Measurements from ENCODE around the gene SYT8. TPM values are rescaled to one million over a fixed set of nuclear protein-coding genes. Genes with fewer than 3 reads are reported as not detected.

SYT8 gene
- total and polyA plus RNA-seq, 2 of the 8 experiments (the other 6 are each of a cell fraction or from before 2014, with no cell fraction given): not detected

DNA sequence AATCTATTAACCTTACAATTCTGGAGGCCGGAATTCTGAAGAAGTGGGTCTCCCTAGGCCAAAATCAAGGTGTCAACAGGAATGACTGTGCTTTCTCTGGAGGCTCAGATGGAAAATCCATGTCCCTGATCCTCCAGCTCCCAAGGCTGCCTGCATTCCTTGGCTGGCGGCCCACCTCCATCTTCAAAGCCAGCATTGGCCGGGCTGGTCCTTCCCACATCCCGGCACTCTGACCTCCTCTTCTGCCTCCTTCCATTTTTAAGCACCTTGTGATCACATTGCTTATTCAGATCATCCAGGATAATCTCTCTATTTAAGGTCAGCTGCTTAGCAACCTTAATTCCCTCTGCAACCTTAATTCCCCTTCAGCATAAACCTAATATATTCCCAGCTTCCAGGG, 48.3 kb upstream of the SYT8 start:
- no peak overlapping the region for H2BK5ac ChIP-seq (ENCODE audit: low read depth, low read length)
- no peak for DNase-seq (ENCODE audit: low read depth in 1 of 2, low spot score in 2 of 2)
- no peaks in the 10 kb centered on the region for H3K79me2 ChIP-seq (ENCODE audit: control insufficient read depth in 1 of 2, insufficient read depth in 2 of 2, low read length in 2 of 2)
- CTCF ChIA-PET (ENCODE audit: partially characterized antibody): interaction anchor here (1.1 to 4.2 kb wide), 6 partner anchors 9 to 93 kb away, joined by 3 to 21 read pairs (median 3); no protein-coding TSS in a partner anchor
- no peak overlapping the region for H2BK120ac ChIP-seq (replicated peaks; ENCODE audit: low read depth, low read length)
- POLR2A ChIA-PET (ENCODE audit: partially characterized antibody): no interaction called here
- H3K27ac ChIP-seq (ENCODE audit: low read depth, low read length): no peak overlapping the region
- no peak overlapping the region for H3K4me2 ChIP-seq (ENCODE audit: insufficient read depth in 1 of 2, low read depth in 2 of 2, low read length in 2 of 2)
- H2BK15ac ChIP-seq (ENCODE audit: low read length): no peak overlapping the region
- no peak for FAIRE-seq
- no peak overlapping the region for H4K5ac ChIP-seq (ENCODE audit: insufficient read length, low read depth, low read length)
- peaks cover 2 to 10% (median 4%) of the 10 kb centered on the region in 4 experiments; a peak in 5 of 7 replicates for H3K4me1 ChIP-seq (replicated peaks in 1 of 4; ENCODE audit: control insufficient read depth in 3 of 4, insufficient read depth in 4 of 4, low read length in 3 of 4)
- no peak overlapping the region for H2BK20ac ChIP-seq (ENCODE audit: low read length)
- H3K23ac ChIP-seq (ENCODE audit: insufficient read length): no peak overlapping the region
- H3K18ac ChIP-seq (ENCODE audit: extremely low read depth, low read length): no peak overlapping the region
- H3K36me3 ChIP-seq (ENCODE audit: control insufficient read depth in 2 of 4, insufficient read depth in 4 of 4, low read length in 3 of 4): no peaks in the 10 kb centered on the region
- H3K79me1 ChIP-seq (ENCODE audit: low read depth, low read length): no peaks in the 10 kb centered on the region
- no peak overlapping the region for H4K8ac ChIP-seq (ENCODE audit: extremely low read depth, insufficient read depth, low read length)
- peaks cover 0 to 3% (median 0%) of the 10 kb centered on the region in 4 experiments; a peak in 1 of 7 replicates for H3K27me3 ChIP-seq (replicated peaks in 1 of 4; ENCODE audit: control insufficient read depth in 3 of 4, extremely low read depth in 1 of 4, insufficient read depth in 3 of 4, low read length in 3 of 4)
- no peak overlapping the region for H2AFZ ChIP-seq (ENCODE audit: low read length)
- H3K9me3 ChIP-seq (ENCODE audit: insufficient read depth in 2 of 2, low read depth in 1 of 2, low read length in 1 of 2): no peaks in the 10 kb centered on the region
- no peak overlapping the region for H2AK5ac ChIP-seq (ENCODE audit: low read depth, low read length)
- no peaks in the 10 kb centered on the region for H4K20me1 ChIP-seq (replicated peaks in 1 of 2; ENCODE audit: control insufficient read depth in 1 of 2, insufficient read depth in 2 of 2, low read length in 2 of 2)
- no peak overlapping the region for H4K91ac ChIP-seq (replicated peaks; ENCODE audit: insufficient read length, low read length)
- H3K23me2 ChIP-seq (ENCODE audit: low read depth, low read length): no peaks in the 10 kb centered on the region
- no peak overlapping the region for H2BK12ac ChIP-seq (ENCODE audit: low read depth, low read length)
- WGBS, 2 experiments (ENCODE audit: extremely low coverage in 1 of 2, insufficient coverage in 1 of 2, insufficient read length in 1 of 2, insufficient replicate concordance in 2 of 2, low coverage in 1 of 2, low lambda C conversion rate in 2 of 2, missing lambda C conversion rate in 1 of 2): 97% methylated on average over 4 of the region's 4 CpGs; no CpG with 5 or more reads in 1 of the 2 experiments
- no peak overlapping the region for H3K4ac ChIP-seq (replicated peaks; ENCODE audit: insufficient read length, low read depth, low read length)
- no peak overlapping the region for H3K14ac ChIP-seq (ENCODE audit: insufficient read length)
- no peak overlapping the region for H3K4me3 ChIP-seq (ENCODE audit: extremely low read depth in 1 of 4, insufficient read depth in 2 of 4, low read depth in 3 of 4, low read length in 4 of 4)
- no peak overlapping the region for H3K56ac ChIP-seq (replicated peaks; ENCODE audit: insufficient read length, low read depth, low read length)
- no peak overlapping the region for H3K9ac ChIP-seq (replicated peaks in 1 of 4; ENCODE audit: extremely low read depth in 1 of 4, low read depth in 3 of 4, low read length in 3 of 4)
- TF ChIP-seq, protein P1, sequence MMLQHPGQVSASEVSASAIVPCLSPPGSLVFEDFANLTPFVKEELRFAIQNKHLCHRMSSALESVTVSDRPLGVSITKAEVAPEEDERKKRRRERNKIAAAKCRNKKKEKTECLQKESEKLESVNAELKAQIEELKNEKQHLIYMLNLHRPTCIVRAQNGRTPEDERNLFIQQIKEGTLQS (IDR thresholded peaks at IDR 0.05; ENCODE audit: insufficient read depth, low read depth, low read length): no peak
- no peak for TF ChIP-seq POLR2A (IDR thresholded peaks at IDR 0.05; ENCODE audit: control extremely low read depth in 1 of 2, low read depth in 2 of 2, low read length in 2 of 2)
- TF ChIP-seq SUZ12 (IDR thresholded peaks at IDR 0.05; ENCODE audit: low read length): no peak
- no peak for TF ChIP-seq TBP (IDR thresholded peaks at IDR 0.05; ENCODE audit: low read depth, low read length)
- TF ChIP-seq SIRT6 (IDR thresholded peaks at IDR 0.05; ENCODE audit: low read length): no peak
- TF ChIP-seq, protein P2, sequence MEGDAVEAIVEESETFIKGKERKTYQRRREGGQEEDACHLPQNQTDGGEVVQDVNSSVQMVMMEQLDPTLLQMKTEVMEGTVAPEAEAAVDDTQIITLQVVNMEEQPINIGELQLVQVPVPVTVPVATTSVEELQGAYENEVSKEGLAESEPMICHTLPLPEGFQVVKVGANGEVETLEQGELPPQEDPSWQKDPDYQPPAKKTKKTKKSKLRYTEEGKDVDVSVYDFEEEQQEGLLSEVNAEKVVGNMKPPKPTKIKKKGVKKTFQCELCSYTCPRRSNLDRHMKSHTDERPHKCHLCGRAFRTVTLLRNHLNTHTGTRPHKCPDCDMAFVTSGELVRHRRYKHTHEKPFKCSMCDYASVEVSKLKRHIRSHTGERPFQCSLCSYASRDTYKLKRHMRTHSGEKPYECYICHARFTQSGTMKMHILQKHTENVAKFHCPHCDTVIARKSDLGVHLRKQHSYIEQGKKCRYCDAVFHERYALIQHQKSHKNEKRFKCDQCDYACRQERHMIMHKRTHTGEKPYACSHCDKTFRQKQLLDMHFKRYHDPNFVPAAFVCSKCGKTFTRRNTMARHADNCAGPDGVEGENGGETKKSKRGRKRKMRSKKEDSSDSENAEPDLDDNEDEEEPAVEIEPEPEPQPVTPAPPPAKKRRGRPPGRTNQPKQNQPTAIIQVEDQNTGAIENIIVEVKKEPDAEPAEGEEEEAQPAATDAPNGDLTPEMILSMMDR (IDR thresholded peaks at IDR 0.05; ENCODE audit: control extremely low read depth in 1 of 3, insufficient read depth in 1 of 3, low read depth in 1 of 3, low read length in 3 of 3): no peak
- TF ChIP-seq BCL11A (IDR thresholded peaks at IDR 0.05; ENCODE audit: low read depth in 2 of 2, low read length in 2 of 2): no peak
- TF ChIP-seq ASH2L (IDR thresholded peaks at IDR 0.05; ENCODE audit: low read length): no peak
- TF ChIP-seq GTF2F1 (IDR thresholded peaks at IDR 0.05; ENCODE audit: borderline replicate concordance, low read depth, low read length): no peak
- no peak for TF ChIP-seq EGR1 (IDR thresholded peaks at IDR 0.05; ENCODE audit: borderline replicate concordance, low read depth, low read length)
- TF ChIP-seq PHF8 (conservative IDR thresholded peaks at IDR 0.05; ENCODE audit: low read depth, low read length): no peak
- no peak for TF ChIP-seq BACH1 (IDR thresholded peaks at IDR 0.05; ENCODE audit: low read length)
